ENCODE results near the gene NCAM1. TPM values are rescaled to one million over a fixed set of nuclear protein-coding genes. Genes with fewer than 3 reads are reported as not detected.

Gene NCAM1
- polyA plus RNA-seq, 2 of the 4 experiments (the other 2 are of a cell fraction), result 0.01 to 0.12 TPM

DNA sequence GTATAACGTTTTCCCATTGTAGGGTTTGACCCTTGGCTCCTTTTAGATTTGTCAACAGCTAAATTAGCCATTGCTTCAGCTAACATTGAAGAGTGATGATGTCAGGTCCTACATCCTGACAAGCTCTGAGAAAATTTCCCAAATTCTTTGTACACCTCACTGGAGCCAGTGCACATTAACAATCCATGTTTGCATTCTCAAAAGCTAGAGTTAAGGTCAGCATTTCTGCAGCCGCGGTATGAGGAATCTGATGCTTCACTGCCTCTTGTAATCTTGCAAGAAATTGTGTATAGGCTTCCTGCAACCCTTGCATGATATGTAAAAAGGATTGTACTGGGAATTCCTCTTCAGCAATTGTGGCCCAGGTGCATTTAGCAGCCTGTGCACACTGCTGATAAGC, 33.1 kb upstream of the NCAM1 start:
- ATAC-seq (no peak), FAIRE-seq (no peak), DNase-seq (ENCODE audit: low read depth in 1 of 2, low spot score in 1 of 2) (no peak)
- H3K4me2 ChIP-seq, result no peak overlapping the region
- no peak overlapping the region for H3K4me3 ChIP-seq
- WGBS (ENCODE audit: missing lambda C conversion rate), result 60% methylated on average over 3 of the region's 3 CpGs
- ChIA-PET POLR2A (no interaction called here), CTCF (no interaction called here)
- H3K27ac ChIP-seq, result no peak overlapping the region
- TF ChIP-seq, protein P1, sequence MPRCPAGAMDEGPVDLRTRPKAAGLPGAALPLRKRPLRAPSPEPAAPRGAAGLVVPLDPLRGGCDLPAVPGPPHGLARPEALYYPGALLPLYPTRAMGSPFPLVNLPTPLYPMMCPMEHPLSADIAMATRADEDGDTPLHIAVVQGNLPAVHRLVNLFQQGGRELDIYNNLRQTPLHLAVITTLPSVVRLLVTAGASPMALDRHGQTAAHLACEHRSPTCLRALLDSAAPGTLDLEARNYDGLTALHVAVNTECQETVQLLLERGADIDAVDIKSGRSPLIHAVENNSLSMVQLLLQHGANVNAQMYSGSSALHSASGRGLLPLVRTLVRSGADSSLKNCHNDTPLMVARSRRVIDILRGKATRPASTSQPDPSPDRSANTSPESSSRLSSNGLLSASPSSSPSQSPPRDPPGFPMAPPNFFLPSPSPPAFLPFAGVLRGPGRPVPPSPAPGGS (IDR thresholded peaks at IDR 0.05), result no peak
- TF ChIP-seq RARB (CRISPR knock-in tag; IDR thresholded peaks at IDR 0.05) (no peak), HOXB5 (CRISPR knock-in tag; IDR thresholded peaks at IDR 0.05) (no peak), TP53 (CRISPR knock-in tag; IDR thresholded peaks at IDR 0.05) (no peak), FOXS1 (CRISPR knock-in tag; IDR thresholded peaks at IDR 0.05) (no peak), CHD4 (IDR thresholded peaks at IDR 0.05; ENCODE audit: borderline replicate concordance) (no peak), ZSCAN20 (CRISPR knock-in tag; IDR thresholded peaks at IDR 0.05) (no peak), FOSB (CRISPR knock-in tag; IDR thresholded peaks at IDR 0.05) (no peak), CBX2 (IDR thresholded peaks at IDR 0.05; ENCODE audit: borderline replicate concordance, low read depth) (no peak), HOXA7 (CRISPR knock-in tag; IDR thresholded peaks at IDR 0.05) (no peak), CEBPB (IDR thresholded peaks at IDR 0.05) (no peak)
- no peaks in the 10 kb centered on the region for H3K4me1 ChIP-seq
- no peaks in the 10 kb centered on the region for H3K9me3 ChIP-seq

GRCh38 chr11:112929432-112929831, 31.8 kb upstream of the NCAM1 start:
- ATAC-seq (no peak), FAIRE-seq (no peak), DNase-seq (ENCODE audit: low read depth in 1 of 2, low spot score in 1 of 2) (no peak)
- POLR2A ChIA-PET, result no interaction called here
- 2% methylated on average over 4 of the region's 4 CpGs for WGBS (ENCODE audit: missing lambda C conversion rate)
- H3K4me2 ChIP-seq, result no peak overlapping the region
- H3K9me3 ChIP-seq, result no peaks in the 10 kb centered on the region
- H3K4me3 ChIP-seq, result no peak overlapping the region
- H3K27ac ChIP-seq, result no peak overlapping the region
- TF ChIP-seq JUN (IDR thresholded peaks at IDR 0.05), result no peak
- no peak for TF ChIP-seq RFX5 (IDR thresholded peaks at IDR 0.05)
- TF ChIP-seq EHMT2 (IDR thresholded peaks at IDR 0.05; ENCODE audit: low read depth), result no peak
- TF ChIP-seq, protein P2, sequence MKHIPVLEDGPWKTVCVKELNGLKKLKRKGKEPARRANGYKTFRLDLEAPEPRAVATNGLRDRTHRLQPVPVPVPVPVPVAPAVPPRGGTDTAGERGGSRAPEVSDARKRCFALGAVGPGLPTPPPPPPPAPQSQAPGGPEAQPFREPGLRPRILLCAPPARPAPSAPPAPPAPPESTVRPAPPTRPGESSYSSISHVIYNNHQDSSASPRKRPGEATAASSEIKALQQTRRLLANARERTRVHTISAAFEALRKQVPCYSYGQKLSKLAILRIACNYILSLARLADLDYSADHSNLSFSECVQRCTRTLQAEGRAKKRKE (CRISPR knock-in tag; IDR thresholded peaks at IDR 0.05; ENCODE audit: low read depth), result no peak
- TF ChIP-seq NFE2L2 (conservative IDR thresholded peaks at IDR 0.05; ENCODE audit: low read length), result no peak
- no peak for TF ChIP-seq RAD21 (conservative IDR thresholded peaks at IDR 0.05 in 1 of 2, IDR thresholded peaks at IDR 0.05 in 1 of 2)
- no peak for TF ChIP-seq PHF8 (IDR thresholded peaks at IDR 0.05; ENCODE audit: borderline replicate concordance, low read depth)
- no peak for TF ChIP-seq ZNF302 (CRISPR knock-in tag; IDR thresholded peaks at IDR 0.05)
- no peaks in the 10 kb centered on the region for H3K4me1 ChIP-seq
- CTCF ChIA-PET, result no interaction called here

- CTCF ChIA-PET, result no interaction called here
- 16% methylated on average over 4 of the region's 4 CpGs for WGBS (ENCODE audit: missing lambda C conversion rate)
- Histone ChIP-seq H3K4me3 (no peak overlapping the region), H3K4me2 (no peak overlapping the region), H3K4me1 (no peaks in the 10 kb centered on the region), H3K9me3 (no peaks in the 10 kb centered on the region), H3K27ac (no peak overlapping the region)
- no peak for ATAC-seq
- DNase-seq (ENCODE audit: low read depth in 1 of 2, low spot score in 1 of 2), result no peak
- FAIRE-seq, result no peak
- TF ChIP-seq MAFK (IDR thresholded peaks at IDR 0.05; ENCODE audit: partially characterized antibody) (no peak), MAZ (IDR thresholded peaks at IDR 0.05; ENCODE audit: borderline replicate concordance, low read depth, low read length) (no peak), RARB (CRISPR knock-in tag; IDR thresholded peaks at IDR 0.05) (no peak), FOSB (CRISPR knock-in tag; IDR thresholded peaks at IDR 0.05) (no peak), FOSL2 (IDR thresholded peaks at IDR 0.05) (no peak), FOSL2 (CRISPR knock-in tag; IDR thresholded peaks at IDR 0.05) (no peak), TFCP2L1 (CRISPR knock-in tag; IDR thresholded peaks at IDR 0.05) (no peak), POLR2A (IDR thresholded peaks at IDR 0.05; ENCODE audit: low read length) (no peak), EHF (CRISPR knock-in tag; IDR thresholded peaks at IDR 0.05) (no peak), JUN (IDR thresholded peaks at IDR 0.05) (no peak), RNF2 (IDR thresholded peaks at IDR 0.05; ENCODE audit: borderline replicate concordance, low read depth) (no peak), CHD4 (IDR thresholded peaks at IDR 0.05; ENCODE audit: borderline replicate concordance) (no peak), PHF8 (IDR thresholded peaks at IDR 0.05; ENCODE audit: borderline replicate concordance, low read depth) (no peak), SREBF2 (IDR thresholded peaks at IDR 0.05) (no peak), HOXB5 (CRISPR knock-in tag; IDR thresholded peaks at IDR 0.05) (no peak), FOXS1 (CRISPR knock-in tag; IDR thresholded peaks at IDR 0.05) (no peak), CHD2 (IDR thresholded peaks at IDR 0.05; ENCODE audit: low read length, partially characterized antibody) (no peak), HOXB13 (CRISPR knock-in tag; IDR thresholded peaks at IDR 0.05; ENCODE audit: low read depth) (no peak), HOXA7 (CRISPR knock-in tag; IDR thresholded peaks at IDR 0.05) (no peak)
- TF ChIP-seq, protein P3, sequence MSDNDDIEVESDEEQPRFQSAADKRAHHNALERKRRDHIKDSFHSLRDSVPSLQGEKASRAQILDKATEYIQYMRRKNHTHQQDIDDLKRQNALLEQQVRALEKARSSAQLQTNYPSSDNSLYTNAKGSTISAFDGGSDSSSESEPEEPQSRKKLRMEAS (IDR thresholded peaks at IDR 0.05), result no peak
- TF ChIP-seq, protein P1 (IDR thresholded peaks at IDR 0.05), result no peak
- POLR2A ChIA-PET, result no interaction called here
Observed at GRCh38 chr11:112931703-112932102, 29.5 kb upstream of the NCAM1 start.

All from A549 (cell line).